Measurements from ENCODE around the gene FAM131B.

- TF ChIP-seq EZH2phosphoT487 (IDR thresholded peaks at IDR 0.05; ENCODE audit: borderline replicate concordance, low read length) (no peak), CTCF (conservative IDR thresholded peaks at IDR 0.05; ENCODE audit: low read depth, low read length) (no peak), EZH2 (IDR thresholded peaks at IDR 0.05; ENCODE audit: low read length, unreplicated experiment) (no peak)
Measured at GRCh38 chr7:143383642-143383957, 21.1 kb upstream of the FAM131B start.

Data from PC-3 (cell line).